ENCODE data around the gene MTG2.
A peak's percentile ranks its signal among the peaks of the same experiment; 100 is the strongest.

The MTG2 gene

GRCh38 chr20:62238569-62239277, 55.9 kb downstream of the MTG2 start:
- DNase-seq (ENCODE audit: low read depth), result no peak
- no peak for TF ChIP-seq CTCF (conservative IDR thresholded peaks at IDR 0.05; ENCODE audit: low read depth, low read length)
- H3K4me3 ChIP-seq (ENCODE audit: low read length), result peak overlapping the region; percentile 71

- TF ChIP-seq CTCF (conservative IDR thresholded peaks at IDR 0.05; ENCODE audit: low read depth, low read length), result no peak
- H3K4me3 ChIP-seq (ENCODE audit: low read length), result peak overlapping the region; percentile 71
- DNase-seq (ENCODE audit: low read depth), result no peak
Observed at GRCh38 chr20:62239278-62239879, 56.6 kb downstream of the MTG2 start.

GRCh38 chr20:62240020-62240685, 57.3 kb downstream of the MTG2 start:
- H3K4me3 ChIP-seq (ENCODE audit: low read length), result no peak overlapping the region
- DNase-seq (ENCODE audit: low read depth), result no peak
- no peak for TF ChIP-seq CTCF (conservative IDR thresholded peaks at IDR 0.05; ENCODE audit: low read depth, low read length)

- no peak for DNase-seq (ENCODE audit: low read depth)
- TF ChIP-seq CTCF (conservative IDR thresholded peaks at IDR 0.05; ENCODE audit: low read depth, low read length), result no peak
- no peak overlapping the region for H3K4me3 ChIP-seq (ENCODE audit: low read length)
Observed at GRCh38 chr20:62241506-62241905, 58.7 kb downstream of the MTG2 start.

- no peak for TF ChIP-seq CTCF (conservative IDR thresholded peaks at IDR 0.05; ENCODE audit: low read depth, low read length)
- DNase-seq (ENCODE audit: low read depth), result no peak
- no peak overlapping the region for H3K4me3 ChIP-seq (ENCODE audit: low read length)
Observed at GRCh38 chr20:62242176-62242575, 59.3 kb downstream of the MTG2 start.

- no peak for DNase-seq (ENCODE audit: low read depth)
- H3K4me3 ChIP-seq (ENCODE audit: low read length), result no peak overlapping the region
- TF ChIP-seq CTCF (conservative IDR thresholded peaks at IDR 0.05; ENCODE audit: low read depth, low read length), result no peak
Observed at GRCh38 chr20:62243106-62243505, 60.3 kb downstream of the MTG2 start.

Data from retinal pigment epithelial cell (primary cell).